Ovary (tissue), 9 donors: ENCODE measurements around the gene ENOX1. TPM values are rescaled to one million over a fixed set of nuclear protein-coding genes. Genes with fewer than 3 reads are reported as not detected.

Experiments
- DNase-seq, 5 donors: peaks; one replicate each; pipeline ENCODE4 v3.0.0-alpha.2; 2019 to 2020
- H3K27ac ChIP-seq, 2 donors: fragments of 200-600 bp; one replicate each; pipeline versions ENCODE4 v1.5.1 to v1.8.0; 2019 to 2022
- H3K27me3 ChIP-seq: fragments of 200-600 bp; one replicate; pipeline ENCODE4 v1.8.0; 2022
- H3K36me3 ChIP-seq: fragments of 200-600 bp; sonication (generic); one replicate; pipeline ENCODE4 v1.5.1; 2019
- H3K4me1 ChIP-seq: one replicate; pipeline ENCODE4 v1.8.1; 2013; ENCODE audit warnings: mild to moderate bottlenecking, moderate library complexity; ENCODE audit not compliant: insufficient read depth
- H3K4me3 ChIP-seq: fragments of 200-600 bp; sonication (generic); one replicate; pipeline ENCODE4 v1.5.1; 2017
- H3K9me3 ChIP-seq, 2 donors: fragments of 200-600 bp in 1 of 2; sonication (generic) in 1 of 2; one replicate each; pipeline versions ENCODE4 v1.5.1 to v1.8.1; 2013 to 2019; ENCODE audit warnings: mild to moderate bottlenecking in 1 of 2, moderate library complexity in 1 of 2
- CTCF ChIP-seq, 3 donors: fragments of 450-650 bp in 2 of 3; fragments of 200-600 bp in 1 of 3; IDR thresholded peaks; one replicate each; pipeline versions ENCODE4 v1.5.1 to v1.8.0; 2016 to 2022; ENCODE audit warnings: antibody characterized with exemption in 3 of 3, mild to moderate bottlenecking in 1 of 3
- EP300 ChIP-seq: sonication (generic); formaldehyde crosslinking; IDR thresholded peaks from one replicate; pipeline ENCODE4 v1.6.1; 2017; ENCODE audit warnings: antibody characterized with exemption
- POLR2A ChIP-seq: fragments of 450-650 bp; IDR thresholded peaks from one replicate; pipeline ENCODE4 v1.6.1; 2017; ENCODE audit warnings: antibody characterized with exemption, mild to moderate bottlenecking, moderate library complexity
- WGBS, 3 donors: extraction: QIAGEN DNeasy Blood & Tissue Kit in 1 of 3; methylation state at CpG; one replicate each; pipeline versions ENCODE4 v1.1.5 to v1.1.7; 2013 to 2017; 5-methylcytosine and 5-hydroxymethylcytosine counted together
- intact Hi-C, 4 donors: fragments of 100-400 bp; cut with DNase I; formaldehyde crosslinking; loops; one replicate each; pipeline versions ENCODE4 v1.11.0 to v1.15.1; 2022 to 2023
- polyA plus RNA-seq, 2 donors: library from polyadenylated mRNA; stranded (reverse); fragments of 200-250 nt in 1 of 2; fragments of 350-450 nt in 1 of 2; fragmentation: Illumina TruSeq in 1 of 2; extraction: RNeasy Lipid Tissue Mini Kit (QIAGEN cat#74804) in 1 of 2; gene quantifications; one replicate each; pipeline ENCODE4 v1.2.3, GENCODE V29; 2013 to 2014
- total RNA-seq, 7 donors: library from RNA; depleted of rRNA in 2 of 7; stranded (reverse); fragments of >200 nt in 2 of 7; fragmentation: NEBNext Ultra II Directional in 3 of 7; extraction: Animal tissue kit (Norgen Biotek cat#: 25700) in 3 of 7; gene quantifications; one replicate each; pipeline versions ENCODE4 v1.1.0 to v1.2.4, GENCODE V29; 2016 to 2023
- donor health status: DM: no; HTN: no; CAD: no; lungs with moderate emphysema.
- donor health status: DM: no; HTN: no; CAD: no.
- donor health status: Bipolar disorder and iron deficiency.
- donor health status: DM: yes; HTN: yes; CAD: no.
- donor health status: DM: no; HTN: no; CAD: no.
- donor health status: DM: yes; HTN: yes; CAD: no.

The ENOX1 gene
- total and polyA plus RNA-seq, 9 donors, result 3.6 to 17.5 (median 7.8) TPM

DNA sequence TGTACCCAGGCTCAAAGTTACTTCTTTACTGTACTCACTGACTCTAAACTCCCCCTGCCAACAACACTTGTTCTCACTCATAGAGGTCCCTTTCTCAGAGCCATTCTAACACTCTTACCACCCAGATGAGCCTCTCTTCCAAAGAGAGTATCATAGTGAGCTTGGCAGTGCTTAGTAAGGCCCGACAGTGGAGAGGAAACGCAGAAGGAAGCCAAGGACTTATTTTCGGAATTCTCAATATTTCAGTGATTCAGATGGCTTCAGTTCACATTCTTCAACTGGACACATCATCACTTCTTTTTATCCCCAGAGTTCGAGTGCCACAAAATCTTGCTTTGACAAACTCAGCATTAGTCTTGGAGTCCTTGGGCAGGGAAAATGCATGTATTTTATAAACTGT, 477.5 kb downstream of the ENOX1 start:
- WGBS, 3 donors, result 55 to 69% (median 66%) methylated on average over 4 of the region's 4 CpGs
- Histone ChIP-seq H3K4me3 (no peak overlapping the region), H3K27ac (no peak overlapping the region), H3K36me3 (no peaks in the 10 kb centered on the region), H3K27me3 (no peaks in the 10 kb centered on the region), H3K4me1 (peaks cover 8% of the 10 kb centered on the region), H3K9me3 (no peaks in the 10 kb centered on the region)
- no peak for DNase-seq
- intact Hi-C loops, result loop anchor here in 2 of 4 donors (10.0 kb wide), 1 partner anchor 475 kb away; the partner anchor contains the start of gene ENOX1 (in 2 of the 2)
- no peak for TF ChIP-seq EP300
- TF ChIP-seq POLR2A, result no peak
- no peak for TF ChIP-seq CTCF (IDR thresholded peaks at IDR 0.05)

DNA sequence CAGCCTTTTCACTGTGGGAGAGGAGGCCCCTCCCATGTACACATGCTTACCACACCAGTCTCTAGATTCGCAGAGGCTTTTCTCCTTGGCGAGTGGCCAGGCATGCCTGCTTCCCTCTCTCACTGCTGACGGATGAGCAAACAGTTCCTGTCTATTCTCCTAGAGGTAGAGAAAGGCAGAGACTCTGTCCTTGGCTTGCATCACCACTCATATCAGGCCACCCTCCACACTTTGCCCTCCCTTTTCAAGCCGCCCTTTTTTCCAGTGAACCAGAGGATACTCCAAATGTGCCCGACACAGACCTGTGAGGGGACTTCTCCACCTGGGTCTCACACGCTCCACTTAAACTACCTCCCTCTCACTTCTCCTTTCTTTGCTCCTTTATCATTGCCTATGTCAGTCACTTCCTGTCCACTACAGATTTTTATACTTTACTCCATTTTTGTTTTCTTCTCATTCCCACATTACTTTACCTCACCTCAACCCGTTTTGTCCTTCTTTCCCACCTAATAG, 478.8 kb downstream of the ENOX1 start:
- Histone ChIP-seq H3K27me3 (no peaks in the 10 kb centered on the region), H3K4me3 (no peak overlapping the region), H3K4me1 (peaks cover 12% of the 10 kb centered on the region), H3K36me3 (no peaks in the 10 kb centered on the region), H3K9me3 (no peaks in the 10 kb centered on the region), H3K27ac (no peak overlapping the region)
- intact Hi-C loops, result loop anchor here in 2 of 4 donors (10.0 kb wide), 1 partner anchor 477 kb away; the partner anchor contains the start of gene ENOX1 (in 2 of the 2)
- TF ChIP-seq CTCF (IDR thresholded peaks at IDR 0.05) (no peak), POLR2A (no peak), EP300 (no peak)
- DNase-seq, result peak; percentile 87 to 96 (median 94)
- 27 to 34% (median 31%) methylated on average over 7 of the region's 7 CpGs for WGBS, 3 donors

GRCh38 chr13:43307221-43307920, 479.4 kb downstream of the ENOX1 start:
- DNase-seq, result no peak
- TF ChIP-seq EP300 (no peak), POLR2A (no peak), CTCF (IDR thresholded peaks at IDR 0.05) (no peak)
- H3K9me3 ChIP-seq, result no peaks in the 10 kb centered on the region
- no peak overlapping the region for H3K4me3 ChIP-seq
- WGBS, 3 donors, result 44 to 51% (median 47%) methylated on average over 6 of the region's 6 CpGs
- H3K27me3 ChIP-seq, result no peaks in the 10 kb centered on the region
- H3K36me3 ChIP-seq, result no peaks in the 10 kb centered on the region
- intact Hi-C loops, result loop anchor here in 2 of 4 donors (10.0 kb wide), 1 partner anchor 477 kb away; the partner anchor contains the start of gene ENOX1 (in 2 of the 2)
- H3K27ac ChIP-seq, result no peak overlapping the region
- H3K4me1 ChIP-seq, result peaks cover 13% of the 10 kb centered on the region

- no peaks in the 10 kb centered on the region for H3K27me3 ChIP-seq
- H3K4me1 ChIP-seq, result peaks cover 13% of the 10 kb centered on the region
- TF ChIP-seq EP300 (no peak), POLR2A (no peak), CTCF (IDR thresholded peaks at IDR 0.05) (no peak)
- no peaks in the 10 kb centered on the region for H3K9me3 ChIP-seq
- H3K4me3 ChIP-seq, result no peak overlapping the region
- intact Hi-C loops, result loop anchor here in 2 of 4 donors (10.0 kb wide), 1 partner anchor 478 kb away; the partner anchor contains the start of gene ENOX1 (in 2 of the 2)
- H3K27ac ChIP-seq, result no peak overlapping the region
- H3K36me3 ChIP-seq, result no peaks in the 10 kb centered on the region
- DNase-seq, result no peak
Measured at GRCh38 chr13:43306372-43306771, 480.4 kb downstream of the ENOX1 start.
